ENCODE results near the gene C2CD4A.

Gene C2CD4A

GRCh38 chr15:62059108-62059815, 7.5 kb upstream of the C2CD4A start:
- DNase-seq, result no peak
- in situ Hi-C loops (cut with MboI; ENCODE audit: low pct_unique_long_range_greater_than_20kb, low sequenced_read_pairs), result no loop called here

- peak; percentile 93 for DNase-seq
- in situ Hi-C loops (cut with MboI; ENCODE audit: low pct_unique_long_range_greater_than_20kb, low sequenced_read_pairs), result no loop called here
Measured at GRCh38 chr15:62059816-62060112, 7.0 kb upstream of the C2CD4A start.

- in situ Hi-C loops (cut with MboI; ENCODE audit: low pct_unique_long_range_greater_than_20kb, low sequenced_read_pairs), result no loop called here
- DNase-seq, result peak; percentile 100
Measured at GRCh38 chr15:62060113-62060895, 6.5 kb upstream of the C2CD4A start, which contains the start of gene VPS13C. Gene VPS13C, minus strand, starts transcription at chr15:62060447. Its CDS starts 73 bp downstream, at chr15:62060374.

- in situ Hi-C loops (cut with MboI; ENCODE audit: low pct_unique_long_range_greater_than_20kb, low sequenced_read_pairs), result no loop called here
- no peak for DNase-seq
Measured at GRCh38 chr15:62060896-62061280, 5.9 kb upstream of the C2CD4A start.

- in situ Hi-C loops (cut with MboI; ENCODE audit: low pct_unique_long_range_greater_than_20kb, low sequenced_read_pairs), result no loop called here
- no peak for DNase-seq
Measured at GRCh38 chr15:62063825-62064635, 2.7 kb upstream of the C2CD4A start.

GRCh38 chr15:62067448-62068044, 769 bp downstream of the C2CD4A start:
- in situ Hi-C loops (cut with MboI; ENCODE audit: low pct_unique_long_range_greater_than_20kb, low sequenced_read_pairs), result no loop called here
- DNase-seq, result no peak

- in situ Hi-C loops (cut with MboI; ENCODE audit: low pct_unique_long_range_greater_than_20kb, low sequenced_read_pairs), result no loop called here
- DNase-seq, result peak; percentile 73
Measured at GRCh38 chr15:62068071-62068809, 1.5 kb downstream of the C2CD4A start.

GRCh38 chr15:62068810-62069167, 2.0 kb downstream of the C2CD4A start:
- no peak for DNase-seq
- in situ Hi-C loops (cut with MboI; ENCODE audit: low pct_unique_long_range_greater_than_20kb, low sequenced_read_pairs), result no loop called here

GRCh38 chr15:62069551-62069950, 2.8 kb downstream of the C2CD4A start:
- no peak for DNase-seq
- in situ Hi-C loops (cut with MboI; ENCODE audit: low pct_unique_long_range_greater_than_20kb, low sequenced_read_pairs), result no loop called here

- peak; percentile 57 for DNase-seq
- in situ Hi-C loops (cut with MboI; ENCODE audit: low pct_unique_long_range_greater_than_20kb, low sequenced_read_pairs), result no loop called here
Measured at GRCh38 chr15:62071711-62072308, 5.0 kb downstream of the C2CD4A start.

- in situ Hi-C loops (cut with MboI; ENCODE audit: low pct_unique_long_range_greater_than_20kb, low sequenced_read_pairs), result no loop called here
Measured at GRCh38 chr15:62075595-62076277, 9.0 kb downstream of the C2CD4A start.

GRCh38 chr15:62079594-62079993, 12.8 kb downstream of the C2CD4A start:
- DNase-seq, result peak; percentile 33
- in situ Hi-C loops (cut with MboI; ENCODE audit: low pct_unique_long_range_greater_than_20kb, low sequenced_read_pairs), result no loop called here

More at GRCh38 chr15:62075595-62076277, 9.0 kb downstream of the C2CD4A start:
- DNase-seq, result no peak

GRCh38 chr15:62083194-62084154, 16.7 kb downstream of the C2CD4A start:
- in situ Hi-C loops (cut with MboI; ENCODE audit: low pct_unique_long_range_greater_than_20kb, low sequenced_read_pairs), result no loop called here
- DNase-seq, result no peak

- DNase-seq, result peak; percentile 49
- in situ Hi-C loops (cut with MboI; ENCODE audit: low pct_unique_long_range_greater_than_20kb, low sequenced_read_pairs), result no loop called here
Measured at GRCh38 chr15:62085740-62086139, 19.0 kb downstream of the C2CD4A start.

GRCh38 chr15:62087671-62088352, 21.0 kb downstream of the C2CD4A start:
- in situ Hi-C loops (cut with MboI; ENCODE audit: low pct_unique_long_range_greater_than_20kb, low sequenced_read_pairs), result no loop called here
- DNase-seq, result no peak

GRCh38 chr15:62088353-62088693, 21.5 kb downstream of the C2CD4A start:
- in situ Hi-C loops (cut with MboI; ENCODE audit: low pct_unique_long_range_greater_than_20kb, low sequenced_read_pairs), result no loop called here

GRCh38 chr15:62089616-62090015, 22.8 kb downstream of the C2CD4A start:
- in situ Hi-C loops (cut with MboI; ENCODE audit: low pct_unique_long_range_greater_than_20kb, low sequenced_read_pairs), result no loop called here
- DNase-seq, result no peak

More at GRCh38 chr15:62088353-62088693, 21.5 kb downstream of the C2CD4A start:
- DNase-seq, result no peak
